OCI-LY3 (cell line): Measurements from ENCODE around the gene SPINK4.

Experiments used
- H2AFZ ChIP-seq: fragments of 200-600, 300-600 bp; shearing (Covaris generic); 2 replicates; pipeline ENCODE4 v1.6.0; 2014; ENCODE audit warnings: antibody characterized with exemption, low read depth, low read length
- H3K27ac ChIP-seq: fragments of 200-600, 300-600 bp; sonication (generic); 2 replicates; pipeline ENCODE4 v1.5.1; 2014; ENCODE audit warnings: mild to moderate bottlenecking, low read length, moderate library complexity, mixed read lengths
- H3K27me3 ChIP-seq: fragments of 200-600, 300-600 bp; sonication (generic); 2 replicates; pipeline ENCODE4 v1.6.1; 2014; ENCODE audit warnings: low read depth, low read length, mixed read lengths
- H3K36me3 ChIP-seq: fragments of 200-600, 300-600 bp; sonication (generic); replicated peaks from 2 replicates; pipeline ENCODE3; 2014; ENCODE audit warnings: low read depth, low read length, mixed read lengths
- H3K4me1 ChIP-seq: fragments of 300-600, 200-600 bp; sonication (generic); 2 replicates; pipeline ENCODE4 v1.6.1; 2014; ENCODE audit warnings: low read length, mixed read lengths
- H3K4me2 ChIP-seq: fragments of 200-600, 300-600 bp; sonication (generic); 2 replicates; pipeline ENCODE4 v1.6.1; 2014; ENCODE audit warnings: low read length, mixed read lengths
- H3K4me3 ChIP-seq: fragments of 300-600, 200-600 bp; sonication (generic); 2 replicates; pipeline ENCODE4 v1.5.1; 2014; ENCODE audit warnings: antibody characterized with exemption, mild to moderate bottlenecking, low read length, moderate library complexity
- H3K79me2 ChIP-seq: fragments of 300-600, 200-600 bp; shearing (Covaris generic); 2 replicates; pipeline ENCODE4 v1.6.1; 2014; ENCODE audit warnings: mild to moderate bottlenecking, low read length, mixed read lengths
- H3K9ac ChIP-seq: fragments of 300-600, 200-600 bp; shearing (Covaris generic); 2 replicates; pipeline ENCODE4 v1.6.0; 2014; ENCODE audit warnings: mild to moderate bottlenecking, low read length, moderate library complexity
- H3K9me3 ChIP-seq: fragments of 200-600, 300-600 bp; shearing (Covaris generic); 2 replicates; pipeline ENCODE4 v1.6.1; 2014; ENCODE audit warnings: low read length, mixed read lengths; ENCODE audit not compliant: insufficient read depth
- H4K20me1 ChIP-seq: fragments of 200-600, 300-600 bp; sonication (generic); 2 replicates; pipeline ENCODE4 v1.6.1; 2016; ENCODE audit warnings: low read length, mixed read lengths; ENCODE audit not compliant: insufficient read depth
- EZH2phosphoT487 ChIP-seq: fragments of 200-600 bp; shearing (Covaris generic); IDR thresholded peaks from 2 replicates; pipeline ENCODE4 v1.6.1; 2018; ENCODE audit warnings: antibody characterized with exemption, mixed run types, low read depth
- TF ChIP-seq, protein P1 (sequence below): fragments of 200-600, 300-600 bp; sonication (generic); IDR thresholded peaks from 2 replicates; pipeline ENCODE4 v1.5.1; 2014; ENCODE audit warnings: antibody characterized with exemption, low read length, low read depth

SPINK4 gene

DNA sequence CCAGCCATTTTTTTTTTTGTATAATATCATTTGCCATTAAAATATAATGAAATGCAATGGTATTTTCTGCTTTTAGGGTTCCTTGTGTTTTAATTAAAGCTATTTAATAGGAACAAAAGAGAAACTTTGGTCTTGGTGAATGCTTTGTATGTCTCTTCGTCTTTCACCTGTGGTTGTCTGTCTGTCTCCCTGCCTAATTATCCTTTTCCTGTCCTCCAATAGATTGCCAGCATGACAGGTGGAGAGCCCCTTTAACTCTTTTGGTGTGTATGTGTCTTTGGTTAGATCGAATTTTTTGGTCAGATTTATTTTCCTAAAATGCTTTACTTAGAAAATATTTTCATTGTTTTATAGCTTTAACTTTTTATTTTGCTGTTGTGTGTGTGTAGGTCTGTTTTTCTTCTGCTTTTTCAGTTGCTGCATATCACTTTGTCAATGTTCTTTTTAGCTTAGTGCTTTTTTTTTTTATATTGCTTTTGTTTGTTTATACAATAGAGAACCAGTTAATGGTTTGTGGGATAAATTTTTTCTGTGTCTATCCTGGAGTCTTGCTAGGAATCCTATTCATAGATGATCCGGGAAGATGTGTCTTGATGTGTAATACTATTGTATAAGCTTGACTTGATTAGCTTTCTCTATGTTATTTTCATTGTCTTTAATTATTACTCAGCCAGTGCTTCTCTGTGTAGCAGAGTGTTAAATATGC is 33.5 kb downstream of the SPINK4 start:
- Histone ChIP-seq H3K27ac (no peak overlapping the region), H4K20me1 (no peaks in the 10 kb centered on the region), H3K9ac (no peak overlapping the region), H3K27me3 (no peaks in the 10 kb centered on the region), H3K9me3 (no peaks in the 10 kb centered on the region), H3K79me2 (no peaks in the 10 kb centered on the region), H3K4me3 (no peak overlapping the region), H3K36me3 (peaks cover 47% of the 10 kb centered on the region), H3K4me2 (no peak overlapping the region), H3K4me1 (peaks cover 7% of the 10 kb centered on the region; the same call in 1 of the 2 replicates), H2AFZ (no peak overlapping the region)
- TF ChIP-seq, protein P1, sequence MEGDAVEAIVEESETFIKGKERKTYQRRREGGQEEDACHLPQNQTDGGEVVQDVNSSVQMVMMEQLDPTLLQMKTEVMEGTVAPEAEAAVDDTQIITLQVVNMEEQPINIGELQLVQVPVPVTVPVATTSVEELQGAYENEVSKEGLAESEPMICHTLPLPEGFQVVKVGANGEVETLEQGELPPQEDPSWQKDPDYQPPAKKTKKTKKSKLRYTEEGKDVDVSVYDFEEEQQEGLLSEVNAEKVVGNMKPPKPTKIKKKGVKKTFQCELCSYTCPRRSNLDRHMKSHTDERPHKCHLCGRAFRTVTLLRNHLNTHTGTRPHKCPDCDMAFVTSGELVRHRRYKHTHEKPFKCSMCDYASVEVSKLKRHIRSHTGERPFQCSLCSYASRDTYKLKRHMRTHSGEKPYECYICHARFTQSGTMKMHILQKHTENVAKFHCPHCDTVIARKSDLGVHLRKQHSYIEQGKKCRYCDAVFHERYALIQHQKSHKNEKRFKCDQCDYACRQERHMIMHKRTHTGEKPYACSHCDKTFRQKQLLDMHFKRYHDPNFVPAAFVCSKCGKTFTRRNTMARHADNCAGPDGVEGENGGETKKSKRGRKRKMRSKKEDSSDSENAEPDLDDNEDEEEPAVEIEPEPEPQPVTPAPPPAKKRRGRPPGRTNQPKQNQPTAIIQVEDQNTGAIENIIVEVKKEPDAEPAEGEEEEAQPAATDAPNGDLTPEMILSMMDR, result no peak
- no peak for TF ChIP-seq EZH2phosphoT487

- no peak overlapping the region for H3K4me2 ChIP-seq
- H3K9ac ChIP-seq, result no peak overlapping the region
- H3K79me2 ChIP-seq, result no peaks in the 10 kb centered on the region
- H3K4me3 ChIP-seq, result no peak overlapping the region
- TF ChIP-seq, protein P1, result no peak
- no peak for TF ChIP-seq EZH2phosphoT487
- H3K27me3 ChIP-seq, result no peaks in the 10 kb centered on the region
- no peaks in the 10 kb centered on the region for H3K9me3 ChIP-seq
- peaks cover 44% of the 10 kb centered on the region for H3K36me3 ChIP-seq
- H4K20me1 ChIP-seq, result no peaks in the 10 kb centered on the region
- no peak overlapping the region for H2AFZ ChIP-seq
- H3K27ac ChIP-seq, result no peak overlapping the region
- H3K4me1 ChIP-seq, result peaks cover 7% of the 10 kb centered on the region; the same call in 1 of the 2 replicates
These were observed 34.0 kb downstream of the SPINK4 start for GRCh38 chr9:33273972-33274328.

- H3K4me2 ChIP-seq, result no peak overlapping the region
- no peak overlapping the region for H3K4me3 ChIP-seq
- no peaks in the 10 kb centered on the region for H3K9me3 ChIP-seq
- no peaks in the 10 kb centered on the region for H3K79me2 ChIP-seq
- H3K27me3 ChIP-seq, result no peaks in the 10 kb centered on the region
- no peak for TF ChIP-seq EZH2phosphoT487
- TF ChIP-seq, protein P1, result no peak
- H3K4me1 ChIP-seq, result peaks cover 12% of the 10 kb centered on the region
- no peaks in the 10 kb centered on the region for H4K20me1 ChIP-seq
- H3K36me3 ChIP-seq, result peaks cover 45% of the 10 kb centered on the region
- H2AFZ ChIP-seq, result no peak overlapping the region
- no peak overlapping the region for H3K9ac ChIP-seq
- H3K27ac ChIP-seq, result no peak overlapping the region
These were observed 37.5 kb downstream of the SPINK4 start for GRCh38 chr9:33277484-33277883.

DNA sequence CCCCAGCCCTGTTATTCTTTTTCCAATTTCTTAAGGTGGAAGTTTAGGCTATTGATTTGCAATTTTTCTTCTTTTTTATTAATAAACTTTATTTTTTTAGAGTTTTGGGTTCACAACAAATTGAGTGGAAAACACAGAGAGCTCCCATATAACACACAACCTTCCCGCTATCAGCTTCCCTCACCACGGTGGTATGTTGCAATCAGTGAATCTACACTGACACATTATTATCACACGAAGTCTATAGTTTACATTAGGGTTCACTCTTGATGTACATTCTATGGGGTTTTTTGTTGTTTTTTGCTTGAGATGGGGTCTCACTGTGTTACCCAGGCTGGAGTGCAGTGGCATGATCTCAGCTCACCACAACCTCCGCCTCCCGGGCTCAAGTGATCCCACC is 45.5 kb downstream of the SPINK4 start:
- Histone ChIP-seq H2AFZ (no peak overlapping the region), H4K20me1 (no peaks in the 10 kb centered on the region), H3K27me3 (no peaks in the 10 kb centered on the region), H3K4me1 (peaks cover 19% of the 10 kb centered on the region), H3K36me3 (peaks cover 23% of the 10 kb centered on the region), H3K9ac (no peak overlapping the region), H3K4me2 (no peak overlapping the region), H3K9me3 (no peaks in the 10 kb centered on the region), H3K4me3 (no peak overlapping the region), H3K27ac (no peak overlapping the region), H3K79me2 (peaks cover 6% of the 10 kb centered on the region)
- TF ChIP-seq, protein P1, result no peak
- no peak for TF ChIP-seq EZH2phosphoT487
